Measurements from ENCODE around the gene KLHDC3. TPM values are rescaled to one million over a fixed set of nuclear protein-coding genes. Genes with fewer than 3 reads are reported as not detected.
"Not testable (repeated sequence)": the region's sequence is repeated elsewhere in the genome, so short reads cannot be mapped to it uniquely, and the experiment has no call there.

The KLHDC3 gene
- polyA plus RNA-seq, 1 donor from 2014 or later = 60.3 TPM

DNA sequence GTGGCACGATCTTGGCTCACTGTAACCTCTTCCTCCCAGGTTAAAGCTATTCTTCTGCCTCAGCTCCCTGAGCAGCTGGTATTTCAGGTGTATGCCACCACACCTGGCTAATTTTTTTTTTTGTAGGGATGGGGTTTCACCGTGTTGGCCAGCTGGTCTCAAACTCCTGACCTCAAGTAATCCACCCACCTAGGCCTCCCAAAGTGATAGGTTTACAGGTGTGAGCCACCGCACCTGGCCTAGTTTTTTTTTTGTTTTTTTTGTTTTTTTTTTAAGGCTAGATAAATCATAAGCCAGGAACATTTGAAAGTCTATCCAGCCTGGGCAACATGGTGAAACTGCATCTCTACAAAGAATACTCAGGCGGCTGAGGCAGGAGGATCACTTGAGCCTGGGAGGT is 18.3 kb downstream of the KLHDC3 start:
- Mint-ChIP-seq H3K27ac (no peak overlapping the region), H3K27me3 (no peaks in the 10 kb centered on the region), H3K9me3 (no peaks in the 10 kb centered on the region), H3K4me1 (peaks cover 0 to 3% (median 0%) of the 10 kb centered on the region in 3 donors), H3K4me3 (no peak overlapping the region), H3K36me3 (peaks cover 12% of the 10 kb centered on the region)

DNA sequence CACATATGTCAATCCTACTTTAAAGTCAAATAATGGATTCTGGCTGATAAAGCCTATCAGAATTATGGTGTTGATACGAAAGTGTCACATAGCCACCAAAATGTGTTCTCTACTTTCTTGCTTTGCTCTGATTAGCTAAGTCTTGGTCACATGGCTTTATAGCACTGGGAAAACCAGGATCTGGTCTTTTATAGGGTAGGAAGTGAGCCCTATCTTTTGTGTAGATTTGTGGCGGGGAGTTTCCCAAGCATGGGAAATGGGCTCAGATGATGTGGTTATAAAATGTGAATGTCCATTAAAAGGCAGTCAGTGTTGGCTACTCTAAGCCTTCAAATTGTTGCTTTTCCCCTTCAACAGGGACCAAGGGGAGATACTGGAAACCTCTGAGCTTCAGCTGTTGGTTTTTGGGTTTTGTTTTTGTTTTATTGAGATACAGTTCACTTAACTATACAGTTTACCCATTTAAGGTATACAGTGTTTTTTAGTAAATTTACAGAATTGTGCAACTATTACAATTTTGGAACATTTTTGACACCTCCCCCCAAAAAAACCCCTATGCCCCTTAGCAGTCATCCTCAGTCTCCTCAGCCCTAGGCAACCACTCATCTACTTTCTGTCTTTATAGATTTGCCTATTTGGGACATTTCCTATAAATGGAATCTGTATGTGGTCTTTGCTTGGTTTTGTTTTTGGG is 19.6 kb downstream of the KLHDC3 start:
- Mint-ChIP-seq H3K4me1 (peaks cover 0 to 3% (median 0%) of the 10 kb centered on the region in 3 donors), H3K4me3 (no peak overlapping the region), H3K27me3 (no peaks in the 10 kb centered on the region), H3K9me3 (no peaks in the 10 kb centered on the region), H3K36me3 (peaks cover 14% of the 10 kb centered on the region), H3K27ac (peak overlapping the region in 1 of 3 donors; percentile 33)

DNA sequence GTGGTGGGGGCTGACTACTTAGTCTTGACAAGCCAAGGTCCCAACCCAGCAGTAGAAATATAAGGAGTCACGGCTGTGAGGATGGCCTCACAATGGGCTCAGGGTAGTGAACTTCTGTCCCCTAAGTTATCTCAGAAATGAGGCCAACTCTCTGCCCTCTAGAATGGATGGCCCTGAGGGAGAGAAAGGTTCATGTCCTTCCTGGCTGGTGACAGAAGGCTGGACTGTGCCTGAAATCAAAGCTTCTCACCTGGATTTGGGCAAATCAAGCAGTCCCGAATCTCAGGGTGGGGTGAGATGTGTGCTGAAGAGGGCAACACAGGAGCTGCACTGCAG is 20.1 kb downstream of the KLHDC3 start:
- no peak overlapping the region for H3K27ac Mint-ChIP-seq

GRCh38 chr6:43035495-43036194 is 21.6 kb downstream of the KLHDC3 start:
- Mint-ChIP-seq H3K4me1 (peaks cover 0 to 3% (median 0%) of the 10 kb centered on the region in 3 donors), H3K27ac (no peak overlapping the region), H3K9me3 (no peaks in the 10 kb centered on the region), H3K4me3 (no peak overlapping the region), H3K36me3 (peaks cover 17% of the 10 kb centered on the region), H3K27me3 (no peaks in the 10 kb centered on the region)

More for the DNA sequence above, 20.1 kb downstream of the KLHDC3 start:
- H3K4me1 Mint-ChIP-seq = peaks cover 0 to 3% (median 0%) of the 10 kb centered on the region in 3 donors
- H3K9me3 Mint-ChIP-seq = no peaks in the 10 kb centered on the region
- no peak overlapping the region for H3K4me3 Mint-ChIP-seq
- no peaks in the 10 kb centered on the region for H3K27me3 Mint-ChIP-seq
- H3K36me3 Mint-ChIP-seq = peaks cover 14% of the 10 kb centered on the region

DNA sequence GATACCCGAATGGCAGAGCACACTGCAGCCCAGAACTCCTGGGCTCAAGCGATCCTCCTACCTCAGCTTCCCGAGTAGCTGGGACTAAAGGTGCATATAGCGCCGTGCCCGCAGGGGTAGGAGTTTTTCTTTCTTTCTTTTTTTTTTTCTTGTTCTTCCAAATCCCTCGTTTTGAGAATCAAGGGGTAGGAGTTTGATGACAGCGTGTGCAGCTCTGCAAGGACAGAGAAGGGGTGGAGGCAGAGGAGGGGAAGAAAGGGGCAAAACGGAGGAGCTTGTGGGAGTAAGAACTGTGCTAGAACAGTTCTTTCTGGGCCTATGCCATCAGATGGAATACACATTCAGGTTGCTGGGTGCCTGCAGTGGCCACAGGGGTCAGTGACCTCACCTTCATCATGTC is 22.7 kb downstream of the KLHDC3 start:
- Mint-ChIP-seq H3K4me1 (peaks cover 0 to 3% (median 0%) of the 10 kb centered on the region in 3 donors), H3K36me3 (peaks cover 15% of the 10 kb centered on the region), H3K4me3 (no peak overlapping the region), H3K9me3 (no peaks in the 10 kb centered on the region), H3K27me3 (no peaks in the 10 kb centered on the region), H3K27ac (no peak overlapping the region)

GRCh38 chr6:43037197-43037596 is 23.1 kb downstream of the KLHDC3 start:
- Mint-ChIP-seq H3K36me3 (peaks cover 12% of the 10 kb centered on the region), H3K27ac (no peak overlapping the region), H3K4me3 (peak overlapping the region in 1 of 4 donors; percentile 25), H3K9me3 (no peaks in the 10 kb centered on the region), H3K4me1 (peaks cover 0 to 3% (median 0%) of the 10 kb centered on the region in 3 donors), H3K27me3 (no peaks in the 10 kb centered on the region)

GRCh38 chr6:43037706-43038105 is 23.7 kb downstream of the KLHDC3 start:
- Mint-ChIP-seq H3K9me3 (no peaks in the 10 kb centered on the region), H3K27ac (no peak overlapping the region), H3K4me1 (peaks cover 0 to 3% (median 0%) of the 10 kb centered on the region in 3 donors), H3K4me3 (no peak overlapping the region), H3K27me3 (no peaks in the 10 kb centered on the region), H3K36me3 (peaks cover 12% of the 10 kb centered on the region)

GRCh38 chr6:43038727-43039126 is 24.7 kb downstream of the KLHDC3 start:
- Mint-ChIP-seq H3K9me3 (no peaks in the 10 kb centered on the region), H3K27ac (no peak overlapping the region), H3K27me3 (no peaks in the 10 kb centered on the region), H3K36me3 (peaks cover 8% of the 10 kb centered on the region), H3K4me1 (no peaks in the 10 kb centered on the region), H3K4me3 (no peak overlapping the region)

GRCh38 chr6:43040542-43041257 is 26.7 kb downstream of the KLHDC3 start:
- Mint-ChIP-seq H3K36me3 (peaks cover 7% of the 10 kb centered on the region), H3K4me3 (no peak overlapping the region), H3K27me3 (no peaks in the 10 kb centered on the region), H3K9me3 (no peaks in the 10 kb centered on the region), H3K27ac (peak overlapping the region in 1 of 3 donors; percentile 47), H3K4me1 (no peaks in the 10 kb centered on the region)

DNA sequence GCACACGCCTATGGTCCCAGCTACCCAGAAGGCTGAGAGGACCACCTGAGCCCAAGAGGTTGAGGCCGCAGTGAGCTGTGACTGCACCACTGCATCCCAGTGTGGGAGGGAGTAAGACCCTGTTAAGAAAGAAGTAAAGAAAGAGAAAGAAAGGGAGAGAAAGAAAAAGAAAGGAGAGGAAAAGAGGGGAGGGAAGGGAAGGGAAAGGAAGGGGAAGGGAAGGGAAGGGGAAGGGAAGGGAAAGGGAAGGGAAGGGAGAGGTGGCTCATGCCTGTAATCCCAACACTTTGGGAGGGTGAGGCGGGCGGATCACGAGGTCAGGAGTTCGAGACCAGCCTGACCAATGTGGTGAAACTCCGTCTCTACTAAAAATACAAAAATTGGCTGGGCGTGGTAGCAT is 27.4 kb downstream of the KLHDC3 start:
- Mint-ChIP-seq H3K4me3 (peak overlapping the region in 1 of 4 donors; percentile 85), H3K27ac (peak overlapping the region in 1 of 3 donors; percentile 47)
- H3K9me3 Mint-ChIP-seq, H3K36me3 Mint-ChIP-seq, H3K27me3 Mint-ChIP-seq, H3K4me1 Mint-ChIP-seq: not testable (repeated sequence)

- peaks cover 5% of the 10 kb centered on the region for H3K36me3 Mint-ChIP-seq
- H3K4me3 Mint-ChIP-seq = no peak overlapping the region
- no peaks in the 10 kb centered on the region for H3K9me3 Mint-ChIP-seq
- peaks cover 0 to 3% (median 0%) of the 10 kb centered on the region in 3 donors for H3K4me1 Mint-ChIP-seq
- H3K27ac Mint-ChIP-seq = no peak overlapping the region
- H3K27me3 Mint-ChIP-seq = no peaks in the 10 kb centered on the region
Measured at GRCh38 chr6:43043310-43043709, 29.3 kb downstream of the KLHDC3 start.

- no peak overlapping the region for H3K27ac Mint-ChIP-seq
- H3K9me3 Mint-ChIP-seq = no peaks in the 10 kb centered on the region
- peaks cover 0 to 5% (median 0%) of the 10 kb centered on the region in 3 donors for H3K4me1 Mint-ChIP-seq
- H3K36me3 Mint-ChIP-seq = no peaks in the 10 kb centered on the region
- H3K27me3 Mint-ChIP-seq = no peaks in the 10 kb centered on the region
- no peak overlapping the region for H3K4me3 Mint-ChIP-seq
Measured at GRCh38 chr6:43045371-43045930, 31.4 kb downstream of the KLHDC3 start.

DNA sequence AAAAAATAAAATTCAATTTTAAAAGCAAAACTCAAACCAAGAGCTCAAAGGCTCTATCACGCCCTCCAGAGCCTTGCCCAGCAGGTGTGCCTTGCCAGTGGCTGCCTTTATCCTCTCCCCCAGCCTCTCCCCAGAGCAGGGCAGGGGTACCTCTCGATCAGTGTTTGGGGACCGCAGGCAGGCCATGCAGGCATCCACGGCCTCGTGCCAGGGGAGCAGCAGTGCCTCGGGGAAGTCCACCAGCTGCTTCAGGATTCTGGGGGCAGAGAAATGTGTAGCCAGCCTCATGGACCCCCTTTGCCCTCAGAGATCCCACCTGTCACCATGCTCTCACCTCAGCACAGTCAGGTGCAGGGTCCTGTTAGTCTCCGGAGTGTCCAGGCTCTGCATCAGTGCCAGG is 33.9 kb downstream of the KLHDC3 start:
- Mint-ChIP-seq H3K27ac (no peak overlapping the region), H3K4me1 (peaks cover 9 to 10% (median 10%) of the 10 kb centered on the region in 3 donors), H3K4me3 (no peak overlapping the region), H3K36me3 (no peaks in the 10 kb centered on the region), H3K9me3 (no peaks in the 10 kb centered on the region), H3K27me3 (no peaks in the 10 kb centered on the region)

DNA sequence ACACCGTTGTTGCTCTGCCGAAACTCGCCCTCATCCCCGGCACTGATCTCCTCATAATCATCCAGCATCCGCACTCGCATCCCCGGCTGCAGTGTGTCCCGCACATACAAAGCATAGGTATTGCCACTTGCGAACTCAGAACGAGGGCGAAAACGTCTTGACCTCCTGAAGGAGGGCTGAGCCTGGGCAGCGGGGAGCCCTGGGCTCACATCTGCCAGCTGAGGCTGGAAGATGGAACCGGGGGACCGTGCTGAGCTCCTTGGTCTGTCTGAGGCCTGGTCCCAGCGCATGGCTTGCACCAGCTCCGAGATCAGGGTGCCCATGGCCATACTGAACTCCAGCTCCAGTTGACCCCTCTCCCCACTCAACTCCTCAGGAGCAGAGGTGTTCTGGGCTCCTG is 36.9 kb downstream of the KLHDC3 start:
- Mint-ChIP-seq H3K27me3 (no peaks in the 10 kb centered on the region), H3K4me1 (peaks cover 13 to 23% (median 19%) of the 10 kb centered on the region in 3 donors), H3K36me3 (no peaks in the 10 kb centered on the region), H3K4me3 (peak overlapping the region in 2 of 4 donors; percentile 8 to 28), H3K9me3 (no peaks in the 10 kb centered on the region), H3K27ac (no peak overlapping the region)

DNA sequence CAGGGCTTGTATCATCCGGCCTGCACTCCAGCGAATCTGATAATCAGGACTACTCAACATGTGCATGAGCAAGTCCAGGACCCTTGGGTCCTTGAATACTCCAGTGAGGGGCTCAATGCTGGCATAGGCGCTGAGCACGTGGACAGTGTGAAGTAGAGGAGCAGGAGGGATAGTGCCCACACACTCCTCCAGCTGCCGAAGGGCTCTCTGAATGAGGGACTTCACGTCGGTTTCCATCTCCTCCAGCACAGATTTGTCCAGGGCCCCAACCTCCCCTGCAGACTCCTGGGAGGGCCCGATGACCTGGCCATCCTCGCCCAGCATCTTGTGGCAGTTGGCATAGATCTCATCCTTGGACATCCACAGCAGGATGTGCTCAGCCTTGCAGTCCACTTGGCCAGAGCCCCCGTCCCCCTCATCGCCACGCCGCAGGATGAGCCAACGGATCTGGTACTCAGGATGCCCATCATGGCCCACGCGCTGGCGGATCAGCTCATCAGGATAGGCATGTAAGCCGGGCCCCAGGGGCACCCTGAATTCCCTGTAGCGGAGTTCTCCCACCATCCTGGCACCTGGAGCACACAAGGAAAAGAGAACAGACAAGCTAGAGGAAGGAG is 38.3 kb downstream of the KLHDC3 start:
- no peaks in the 10 kb centered on the region for H3K27me3 Mint-ChIP-seq
- peak overlapping the region; percentile 90 to 96 (median 92) for H3K27ac Mint-ChIP-seq
- no peaks in the 10 kb centered on the region for H3K36me3 Mint-ChIP-seq
- peak overlapping the region; percentile 89 to 99 (median 94) for H3K4me3 Mint-ChIP-seq
- no peaks in the 10 kb centered on the region for H3K9me3 Mint-ChIP-seq
- H3K4me1 Mint-ChIP-seq = peaks cover 10 to 23% (median 19%) of the 10 kb centered on the region in 3 donors

Measured in IgD-negative memory B cell (primary cell).